HT-29 (cell line): ENCODE results near the gene C1orf185. TPM values are rescaled to one million over a fixed set of nuclear protein-coding genes. Genes with fewer than 3 reads are reported as not detected.
A peak's percentile ranks its signal among the peaks of the same experiment; 100 is the strongest.
"Not testable (repeated sequence)": the region's sequence is repeated elsewhere in the genome, so short reads cannot be mapped to it uniquely, and the experiment has no call there.

Experiments used
- DNase-seq: peaks from one replicate; pipeline ENCODE4 v3.0.0-alpha.2; 2015; ENCODE audit warnings: low spot score
- total RNA-seq: library from RNA; depleted of rRNA; stranded (reverse); fragments of >200 nt; shearing (Covaris generic); gene quantifications from 2 replicates; pipeline ENCODE4 v1.2.3, GENCODE V29; 2014; rRNA removed

Gene C1orf185
- not detected in 2 replicates for total RNA-seq

- DNase-seq, result no peak
Measured at GRCh38 chr1:51101976-51102375, at the start of gene C1orf185. Gene C1orf185 (plus strand): TSS chr1:51102228. CDS start chr1:51102234, 6 bp downstream.

GRCh38 chr1:51058858-51059257, 43.2 kb upstream of the C1orf185 start:
- peak; percentile 18 for DNase-seq

GRCh38 chr1:51061231-51061918, 40.7 kb upstream of the C1orf185 start:
- no peak for DNase-seq

- peak; percentile 44 for DNase-seq
Measured at GRCh38 chr1:51063121-51063520, 38.9 kb upstream of the C1orf185 start.

- DNase-seq, result no peak
Measured at GRCh38 chr1:51070011-51070410, 32.0 kb upstream of the C1orf185 start.

GRCh38 chr1:51070640-51071039, 31.4 kb upstream of the C1orf185 start:
- no peak for DNase-seq

- no peak for DNase-seq
Measured at GRCh38 chr1:51071291-51072042, 30.6 kb upstream of the C1orf185 start.

GRCh38 chr1:51072043-51072439, 30.0 kb upstream of the C1orf185 start:
- DNase-seq, result no peak

GRCh38 chr1:51072651-51073050, 29.4 kb upstream of the C1orf185 start:
- no peak for DNase-seq

- DNase-seq, result no peak
Measured at GRCh38 chr1:51073456-51073855, 28.6 kb upstream of the C1orf185 start.

- no peak for DNase-seq
Measured at GRCh38 chr1:51086496-51087271, 15.3 kb upstream of the C1orf185 start.

- DNase-seq, result peak; percentile 13
Measured at GRCh38 chr1:51088474-51088873, 13.6 kb upstream of the C1orf185 start.

- DNase-seq, result no peak
Measured at GRCh38 chr1:51093581-51093980, 8.4 kb upstream of the C1orf185 start.

- no peak for DNase-seq
Measured at GRCh38 chr1:51097171-51097570, 4.9 kb upstream of the C1orf185 start.

- no peak for DNase-seq
Measured at GRCh38 chr1:51100264-51100880, 1.7 kb upstream of the C1orf185 start.

GRCh38 chr1:51114137-51114536, 12.1 kb downstream of the C1orf185 start:
- DNase-seq, result no peak

GRCh38 chr1:51115714-51116404, 13.8 kb downstream of the C1orf185 start:
- no peak for DNase-seq

GRCh38 chr1:51119331-51119730, 17.3 kb downstream of the C1orf185 start:
- no peak for DNase-seq

GRCh38 chr1:51120629-51121028, 18.6 kb downstream of the C1orf185 start:
- DNase-seq, result no peak

- DNase-seq, result not testable (repeated sequence)
Measured at GRCh38 chr1:51127152-51127551, 25.1 kb downstream of the C1orf185 start.

GRCh38 chr1:51131185-51131584, 29.2 kb downstream of the C1orf185 start:
- DNase-seq, result no peak
